Activated naive CD4-positive, alpha-beta T cell treated with anti-CD3 and anti-CD28 coated beads for 36 hours (primary cell): ENCODE results near the gene NACC2. TPM values are rescaled to one million over a fixed set of nuclear protein-coding genes. Genes with fewer than 3 reads are reported as not detected.

Experiments
- CTCF ChIA-PET: fragments of 350-600 bp; sonication (Branson Sonifier 250); formaldehyde crosslinking; loops from one replicate; lab custom pipeline; 2021; ENCODE audit warnings: antibody characterized with exemption; lab: Charles Lee
- DNase-seq: peaks from one replicate; pipeline ENCODE4 v3.0.0-alpha.2; 2020
- H3K27ac Mint-ChIP-seq: one replicate; pipeline ENCODE4 v1.8.0; 2021; ENCODE audit warnings: mild to moderate bottlenecking, mixed read lengths
- H3K27me3 Mint-ChIP-seq: one replicate; pipeline ENCODE4 v1.8.0; 2021; ENCODE audit warnings: low read depth, mixed read lengths
- H3K36me3 Mint-ChIP-seq: one replicate; pipeline ENCODE4 v1.8.0; 2021; ENCODE audit warnings: low read depth, mixed read lengths
- H3K4me1 Mint-ChIP-seq: one replicate; pipeline ENCODE4 v1.8.0; 2021; ENCODE audit warnings: low read depth, mixed read lengths
- H3K4me3 Mint-ChIP-seq: one replicate; pipeline ENCODE4 v1.8.0; 2021; ENCODE audit warnings: mild to moderate bottlenecking, moderate library complexity, mixed read lengths
- H3K9me3 Mint-ChIP-seq: one replicate; pipeline ENCODE4 v1.8.0; 2021; ENCODE audit warnings: mixed read lengths
- intact Hi-C: fragments of 100-400 bp; cut with micrococcal nuclease; formaldehyde crosslinking; loops from one replicate; pipeline ENCODE4 v1.15.1; 2023
- total RNA-seq, 2 experiments: library from RNA; stranded (reverse); gene quantifications; one replicate each; pipeline ENCODE4 v1.2.3, GENCODE V29; 2021

NACC2 gene
- total RNA-seq, 2 experiments from 2014 or later: 3.4 to 3.5 TPM

- intact Hi-C loops: no loop called here
- no peak overlapping the region for H3K4me3 Mint-ChIP-seq
- H3K36me3 Mint-ChIP-seq: no peaks in the 10 kb centered on the region
- H3K4me1 Mint-ChIP-seq: no peaks in the 10 kb centered on the region
- H3K9me3 Mint-ChIP-seq: no peaks in the 10 kb centered on the region
- no peaks in the 10 kb centered on the region for H3K27me3 Mint-ChIP-seq
- CTCF ChIA-PET: no interaction called here
- DNase-seq: no peak
- H3K27ac Mint-ChIP-seq: no peak overlapping the region
Observed at GRCh38 chr9:136014924-136015633, 80.0 kb downstream of the NACC2 start.

GRCh38 chr9:136014147-136014923 lies 80.8 kb downstream of the NACC2 start:
- Mint-ChIP-seq H3K36me3 (no peaks in the 10 kb centered on the region), H3K9me3 (no peaks in the 10 kb centered on the region), H3K4me1 (no peaks in the 10 kb centered on the region), H3K4me3 (no peak overlapping the region), H3K27ac (no peak overlapping the region), H3K27me3 (no peaks in the 10 kb centered on the region)
- intact Hi-C loops: no loop called here
- no peak for DNase-seq
- CTCF ChIA-PET: no interaction called here

GRCh38 chr9:136013524-136014034 lies 81.5 kb downstream of the NACC2 start:
- intact Hi-C loops: no loop called here
- H3K4me1 Mint-ChIP-seq: no peaks in the 10 kb centered on the region
- no peaks in the 10 kb centered on the region for H3K27me3 Mint-ChIP-seq
- peak; percentile 3 for DNase-seq
- H3K27ac Mint-ChIP-seq: no peak overlapping the region
- no peaks in the 10 kb centered on the region for H3K9me3 Mint-ChIP-seq
- no peak overlapping the region for H3K4me3 Mint-ChIP-seq
- H3K36me3 Mint-ChIP-seq: no peaks in the 10 kb centered on the region
- CTCF ChIA-PET: no interaction called here

- no peaks in the 10 kb centered on the region for H3K36me3 Mint-ChIP-seq
- no peak overlapping the region for H3K27ac Mint-ChIP-seq
- CTCF ChIA-PET: no interaction called here
- H3K4me3 Mint-ChIP-seq: no peak overlapping the region
- H3K9me3 Mint-ChIP-seq: no peaks in the 10 kb centered on the region
- no peaks in the 10 kb centered on the region for H3K27me3 Mint-ChIP-seq
- H3K4me1 Mint-ChIP-seq: no peaks in the 10 kb centered on the region
- intact Hi-C loops: no loop called here
- DNase-seq: no peak
Observed at GRCh38 chr9:136013116-136013515, 82.0 kb downstream of the NACC2 start.

GRCh38 chr9:136012651-136013050 lies 82.4 kb downstream of the NACC2 start:
- no peaks in the 10 kb centered on the region for H3K27me3 Mint-ChIP-seq
- no peaks in the 10 kb centered on the region for H3K9me3 Mint-ChIP-seq
- H3K36me3 Mint-ChIP-seq: no peaks in the 10 kb centered on the region
- H3K4me1 Mint-ChIP-seq: no peaks in the 10 kb centered on the region
- CTCF ChIA-PET: no interaction called here
- H3K4me3 Mint-ChIP-seq: no peak overlapping the region
- DNase-seq: no peak
- H3K27ac Mint-ChIP-seq: no peak overlapping the region
- intact Hi-C loops: no loop called here

GRCh38 chr9:136011703-136012496 lies 83.2 kb downstream of the NACC2 start:
- Mint-ChIP-seq H3K4me3 (no peak overlapping the region), H3K4me1 (no peaks in the 10 kb centered on the region), H3K36me3 (no peaks in the 10 kb centered on the region), H3K9me3 (no peaks in the 10 kb centered on the region), H3K27me3 (no peaks in the 10 kb centered on the region), H3K27ac (no peak overlapping the region)
- intact Hi-C loops: no loop called here
- DNase-seq: no peak
- CTCF ChIA-PET: no interaction called here

- CTCF ChIA-PET: no interaction called here
- intact Hi-C loops: no loop called here
- no peak overlapping the region for H3K4me3 Mint-ChIP-seq
- no peak overlapping the region for H3K27ac Mint-ChIP-seq
- no peak for DNase-seq
- no peaks in the 10 kb centered on the region for H3K9me3 Mint-ChIP-seq
- H3K4me1 Mint-ChIP-seq: no peaks in the 10 kb centered on the region
- no peaks in the 10 kb centered on the region for H3K27me3 Mint-ChIP-seq
- H3K36me3 Mint-ChIP-seq: no peaks in the 10 kb centered on the region
Observed at GRCh38 chr9:136011376-136011702, 83.8 kb downstream of the NACC2 start.

GRCh38 chr9:136010615-136011361 lies 84.3 kb downstream of the NACC2 start:
- Mint-ChIP-seq H3K27ac (no peak overlapping the region), H3K9me3 (no peaks in the 10 kb centered on the region), H3K4me1 (no peaks in the 10 kb centered on the region), H3K36me3 (no peaks in the 10 kb centered on the region), H3K4me3 (no peak overlapping the region), H3K27me3 (no peaks in the 10 kb centered on the region)
- intact Hi-C loops: no loop called here
- DNase-seq: no peak
- CTCF ChIA-PET: no interaction called here

- H3K27me3 Mint-ChIP-seq: no peaks in the 10 kb centered on the region
- H3K27ac Mint-ChIP-seq: no peak overlapping the region
- no peaks in the 10 kb centered on the region for H3K9me3 Mint-ChIP-seq
- CTCF ChIA-PET: no interaction called here
- DNase-seq: no peak
- intact Hi-C loops: no loop called here
- no peaks in the 10 kb centered on the region for H3K36me3 Mint-ChIP-seq
- H3K4me1 Mint-ChIP-seq: no peaks in the 10 kb centered on the region
- H3K4me3 Mint-ChIP-seq: no peak overlapping the region
Observed at GRCh38 chr9:136010176-136010575, 84.9 kb downstream of the NACC2 start.

GRCh38 chr9:136009516-136009915 lies 85.6 kb downstream of the NACC2 start:
- Mint-ChIP-seq H3K4me1 (no peaks in the 10 kb centered on the region), H3K4me3 (no peak overlapping the region), H3K9me3 (no peaks in the 10 kb centered on the region), H3K27ac (no peak overlapping the region), H3K36me3 (no peaks in the 10 kb centered on the region), H3K27me3 (no peaks in the 10 kb centered on the region)
- intact Hi-C loops: no loop called here
- CTCF ChIA-PET: no interaction called here
- DNase-seq: no peak

- Mint-ChIP-seq H3K4me1 (no peaks in the 10 kb centered on the region), H3K4me3 (no peak overlapping the region), H3K27ac (no peak overlapping the region), H3K36me3 (no peaks in the 10 kb centered on the region), H3K27me3 (no peaks in the 10 kb centered on the region), H3K9me3 (no peaks in the 10 kb centered on the region)
- CTCF ChIA-PET: no interaction called here
- no peak for DNase-seq
- intact Hi-C loops: no loop called here
Observed at GRCh38 chr9:136008693-136008997, 86.4 kb downstream of the NACC2 start.

GRCh38 chr9:136007934-136008692 lies 87.0 kb downstream of the NACC2 start:
- DNase-seq: no peak
- Mint-ChIP-seq H3K36me3 (no peaks in the 10 kb centered on the region), H3K27ac (no peak overlapping the region), H3K27me3 (no peaks in the 10 kb centered on the region), H3K9me3 (no peaks in the 10 kb centered on the region), H3K4me1 (no peaks in the 10 kb centered on the region), H3K4me3 (no peak overlapping the region)
- CTCF ChIA-PET: no interaction called here
- intact Hi-C loops: no loop called here
